Activated B cell treated with CpG ODN at 0.5 μM for 24 hours (primary cell): ENCODE measurements around the gene RGS7. TPM values are rescaled to one million over a fixed set of nuclear protein-coding genes. Genes with fewer than 3 reads are reported as not detected.

ENCODE experiments used
- ATAC-seq: fragments of 200-7000 bp; cut with Tn5 transposase; one replicate; pipeline ENCODE4 v1.10.0; 2021; ENCODE audit warnings: low read depth, mild to moderate bottlenecking, moderate library complexity
- CTCF ChIA-PET: fragments of 350-600 bp; sonication (Branson Sonifier 250); formaldehyde crosslinking; loops from one replicate; lab custom pipeline; 2021; ENCODE audit warnings: antibody characterized with exemption; lab: Charles Lee
- POLR2A ChIA-PET: fragments of 350-600 bp; sonication (Branson Sonifier 250); formaldehyde crosslinking; loops from one replicate; lab custom pipeline; 2021; ENCODE audit warnings: antibody characterized with exemption; lab: Charles Lee
- DNase-seq: peaks from one replicate; pipeline ENCODE4 v3.0.0; 2022
- H3K27ac Mint-ChIP-seq: one replicate; pipeline ENCODE4 v1.8.0; 2020; ENCODE audit warnings: mixed read lengths
- H3K27me3 Mint-ChIP-seq: one replicate; pipeline ENCODE4 v1.8.0; 2021; ENCODE audit warnings: mixed read lengths
- H3K36me3 Mint-ChIP-seq: one replicate; pipeline ENCODE4 v1.8.0; 2021; ENCODE audit warnings: low read depth, mixed read lengths
- H3K4me1 Mint-ChIP-seq: one replicate; pipeline ENCODE4 v1.8.0; 2021; ENCODE audit warnings: mixed read lengths
- H3K4me3 Mint-ChIP-seq: one replicate; pipeline ENCODE4 v1.8.0; 2020; ENCODE audit warnings: mild to moderate bottlenecking, mixed read lengths
- H3K9me3 Mint-ChIP-seq: one replicate; pipeline ENCODE4 v1.8.0; 2020; ENCODE audit warnings: mixed read lengths
- CTCF ChIP-seq: fragments of 200-600 bp; IDR thresholded peaks from one replicate; pipeline ENCODE4 v1.8.0; 2022; ENCODE audit warnings: antibody characterized with exemption, mild to moderate bottlenecking
- intact Hi-C: fragments of 100-400 bp; cut with micrococcal nuclease; formaldehyde crosslinking; loops from one replicate; pipeline ENCODE4 v1.15.1; 2024
- total RNA-seq: library from RNA; stranded (reverse); gene quantifications from 2 replicates; pipeline ENCODE4 v1.2.3, GENCODE V29; 2022

RGS7 gene
- total RNA-seq, 1 donor from 2014 or later, result 0.49 TPM

DNA sequence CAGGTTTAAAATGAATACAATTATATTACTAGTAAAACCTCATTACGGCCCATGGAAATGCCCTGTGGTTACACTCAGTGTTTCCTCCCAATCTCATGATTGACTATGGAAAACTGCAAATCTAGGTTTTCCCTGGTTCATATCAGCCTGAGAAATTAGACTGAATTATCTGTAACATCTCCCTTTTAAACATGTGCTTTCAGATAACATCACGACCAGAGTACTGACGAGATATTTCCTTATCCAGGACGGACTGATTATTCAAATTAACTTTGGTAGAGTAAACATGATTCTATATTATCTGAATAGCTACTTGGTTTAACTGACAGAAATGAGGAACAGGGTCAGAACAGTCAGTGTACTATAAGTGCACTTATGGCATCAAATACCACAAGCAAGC, 82.3 kb downstream of the RGS7 start:
- DNase-seq (no peak), ATAC-seq (no peak)
- H3K4me3 Mint-ChIP-seq, result no peak overlapping the region
- H3K9me3 Mint-ChIP-seq, result peaks cover 19% of the 10 kb centered on the region
- ChIA-PET CTCF (no interaction called here), POLR2A (no interaction called here)
- H3K4me1 Mint-ChIP-seq, result no peaks in the 10 kb centered on the region
- H3K36me3 Mint-ChIP-seq, result no peaks in the 10 kb centered on the region
- H3K27me3 Mint-ChIP-seq, result no peaks in the 10 kb centered on the region
- TF ChIP-seq CTCF, result no peak
- H3K27ac Mint-ChIP-seq, result no peak overlapping the region
- intact Hi-C loops, result no loop called here

GRCh38 chr1:241272828-241273227, 84.2 kb downstream of the RGS7 start:
- POLR2A ChIA-PET, result no interaction called here
- no peak for ATAC-seq
- peaks cover 16% of the 10 kb centered on the region for H3K9me3 Mint-ChIP-seq
- intact Hi-C loops, result no loop called here
- DNase-seq, result no peak
- TF ChIP-seq CTCF, result no peak
- no peaks in the 10 kb centered on the region for H3K4me1 Mint-ChIP-seq
- no peaks in the 10 kb centered on the region for H3K36me3 Mint-ChIP-seq
- H3K27me3 Mint-ChIP-seq, result no peaks in the 10 kb centered on the region
- CTCF ChIA-PET, result no interaction called here
- no peak overlapping the region for H3K4me3 Mint-ChIP-seq
- H3K27ac Mint-ChIP-seq, result no peak overlapping the region

DNA sequence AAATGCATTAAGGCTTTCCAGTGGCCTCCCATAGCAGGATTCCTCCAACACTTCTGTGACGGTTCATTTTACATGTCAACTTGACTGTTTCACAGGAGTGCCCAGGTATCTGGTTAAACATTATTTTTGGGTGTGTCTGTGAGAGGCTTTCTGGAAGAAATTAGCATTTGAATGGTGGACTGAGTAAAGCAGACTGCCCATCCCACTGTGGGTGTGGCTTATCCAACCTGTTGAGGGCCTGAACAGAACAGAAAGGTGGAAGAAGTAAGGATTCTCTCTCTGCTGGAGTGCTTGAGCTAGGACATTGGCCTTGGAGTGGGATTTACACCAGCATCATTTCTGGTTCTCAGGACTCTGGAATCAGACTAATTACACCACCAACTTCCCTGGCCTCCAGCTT, 85.6 kb downstream of the RGS7 start:
- ChIA-PET CTCF (no interaction called here), POLR2A (no interaction called here)
- intact Hi-C loops, result no loop called here
- no peaks in the 10 kb centered on the region for H3K27me3 Mint-ChIP-seq
- no peaks in the 10 kb centered on the region for H3K36me3 Mint-ChIP-seq
- DNase-seq, result no peak
- TF ChIP-seq CTCF, result no peak
- ATAC-seq, result no peak
- no peaks in the 10 kb centered on the region for H3K4me1 Mint-ChIP-seq
- H3K27ac Mint-ChIP-seq, result no peak overlapping the region
- H3K9me3 Mint-ChIP-seq, result peaks cover 16% of the 10 kb centered on the region
- no peak overlapping the region for H3K4me3 Mint-ChIP-seq

- DNase-seq (no peak), ATAC-seq (no peak)
- peaks cover 13% of the 10 kb centered on the region for H3K9me3 Mint-ChIP-seq
- no peak overlapping the region for H3K4me3 Mint-ChIP-seq
- POLR2A ChIA-PET, result no interaction called here
- no peak for TF ChIP-seq CTCF
- no peaks in the 10 kb centered on the region for H3K27me3 Mint-ChIP-seq
- CTCF ChIA-PET, result no interaction called here
- H3K4me1 Mint-ChIP-seq, result no peaks in the 10 kb centered on the region
- no peak overlapping the region for H3K27ac Mint-ChIP-seq
- intact Hi-C loops, result no loop called here
- H3K36me3 Mint-ChIP-seq, result no peaks in the 10 kb centered on the region
These were observed 87.0 kb downstream of the RGS7 start for GRCh38 chr1:241270016-241270415.

- CTCF ChIA-PET, result interaction anchor here (1.2 kb wide), 1 partner anchor 12 kb away, joined by 3 read pairs; no protein-coding TSS in a partner anchor
- Mint-ChIP-seq H3K27ac (no peak overlapping the region), H3K36me3 (no peaks in the 10 kb centered on the region), H3K4me3 (no peak overlapping the region), H3K27me3 (no peaks in the 10 kb centered on the region), H3K9me3 (peaks cover 13% of the 10 kb centered on the region), H3K4me1 (no peaks in the 10 kb centered on the region)
- intact Hi-C loops, result no loop called here
- POLR2A ChIA-PET, result no interaction called here
- ATAC-seq (no peak), DNase-seq (no peak)
- TF ChIP-seq CTCF, result no peak
These were observed 87.9 kb downstream of the RGS7 start for GRCh38 chr1:241269116-241269515.
